NT2/D1 (cell line): ENCODE data around the gene HCN4.

Source experiments
- DNase-seq: peaks from one replicate; pipeline ENCODE4 v3.0.0-alpha.2; 2011; ENCODE audit warnings: low read depth, low spot score
- H3K27me3 ChIP-seq: 2 replicates; pipeline ENCODE4 v1.6.0; 2011; ENCODE audit warnings: mild to moderate bottlenecking; ENCODE audit not compliant: insufficient read length, insufficient read depth
- H3K36me3 ChIP-seq: 2 replicates; pipeline ENCODE4 v1.6.1; 2011; ENCODE audit warnings: mild to moderate bottlenecking, low read length, mixed read lengths; ENCODE audit not compliant: insufficient read depth, insufficient read length
- H3K4me1 ChIP-seq: 2 replicates; pipeline ENCODE4 v1.5.1; 2011; ENCODE audit not compliant: insufficient read depth, insufficient read length
- H3K4me3 ChIP-seq: 2 replicates; pipeline ENCODE4 v1.5.1; 2011; ENCODE audit warnings: low read depth; ENCODE audit not compliant: insufficient read length
- H3K9ac ChIP-seq: 2 replicates; pipeline ENCODE4 v1.6.0; 2011; ENCODE audit warnings: low read depth; ENCODE audit not compliant: insufficient read length
- H3K9me3 ChIP-seq: 2 replicates; pipeline ENCODE4 v1.5.1; 2011; ENCODE audit warnings: mild to moderate bottlenecking, low read length; ENCODE audit not compliant: insufficient read depth
- SUZ12 ChIP-seq: IDR thresholded peaks from 2 replicates; pipeline ENCODE4 v1.6.1; 2011; ENCODE audit not compliant: insufficient read length, insufficient read depth; ENCODE audit errors: extremely low read depth
- YY1 ChIP-seq: IDR thresholded peaks from 2 replicates; pipeline ENCODE4 v1.6.1; 2011; ENCODE audit not compliant: insufficient read length, insufficient read depth
- ZNF274 ChIP-seq: IDR thresholded peaks from 2 replicates; pipeline ENCODE4 v1.6.1; 2011; ENCODE audit warnings: mild to moderate bottlenecking, low read depth, low read length

HCN4 gene

GRCh38 chr15:73287019-73287418, 81.7 kb downstream of the HCN4 start:
- DNase-seq, result no peak
- Histone ChIP-seq H3K4me1 (no peaks in the 10 kb centered on the region), H3K9ac (no peak overlapping the region), H3K9me3 (no peaks in the 10 kb centered on the region), H3K36me3 (peaks cover 38% of the 10 kb centered on the region), H3K27me3 (no peaks in the 10 kb centered on the region), H3K4me3 (no peak overlapping the region)
- no peak for TF ChIP-seq ZNF274
- TF ChIP-seq SUZ12, result no peak
- TF ChIP-seq YY1, result no peak

- DNase-seq, result no peak
- Histone ChIP-seq H3K27me3 (no peaks in the 10 kb centered on the region), H3K9ac (no peak overlapping the region), H3K36me3 (peaks cover 38% of the 10 kb centered on the region), H3K4me1 (no peaks in the 10 kb centered on the region), H3K4me3 (no peak overlapping the region), H3K9me3 (no peaks in the 10 kb centered on the region)
- TF ChIP-seq YY1, result no peak
- no peak for TF ChIP-seq ZNF274
Measured at GRCh38 chr15:73286311-73286710, 82.4 kb downstream of the HCN4 start.

GRCh38 chr15:73284090-73284716, 84.6 kb downstream of the HCN4 start:
- DNase-seq, result no peak
- H3K9me3 ChIP-seq, result no peaks in the 10 kb centered on the region
- no peaks in the 10 kb centered on the region for H3K27me3 ChIP-seq
- no peaks in the 10 kb centered on the region for H3K4me1 ChIP-seq
- TF ChIP-seq YY1 (no peak), SUZ12 (no peak), ZNF274 (no peak)
- H3K9ac ChIP-seq, result no peak overlapping the region
- no peak overlapping the region for H3K4me3 ChIP-seq
- peaks cover 31% of the 10 kb centered on the region for H3K36me3 ChIP-seq

GRCh38 chr15:73283366-73283962, 85.3 kb downstream of the HCN4 start:
- H3K27me3 ChIP-seq, result no peaks in the 10 kb centered on the region
- no peak for TF ChIP-seq YY1
- TF ChIP-seq ZNF274, result no peak
- no peak for TF ChIP-seq SUZ12
- no peaks in the 10 kb centered on the region for H3K9me3 ChIP-seq
- H3K4me1 ChIP-seq, result no peaks in the 10 kb centered on the region
- no peak for DNase-seq
- H3K4me3 ChIP-seq, result no peak overlapping the region
- H3K9ac ChIP-seq, result no peak overlapping the region
- peaks cover 24% of the 10 kb centered on the region for H3K36me3 ChIP-seq

- TF ChIP-seq ZNF274 (no peak), YY1 (no peak), SUZ12 (no peak)
- H3K9me3 ChIP-seq, result no peaks in the 10 kb centered on the region
- H3K36me3 ChIP-seq, result peaks cover 21% of the 10 kb centered on the region
- no peak overlapping the region for H3K9ac ChIP-seq
- DNase-seq, result no peak
- no peak overlapping the region for H3K4me3 ChIP-seq
- H3K4me1 ChIP-seq, result no peaks in the 10 kb centered on the region
- no peaks in the 10 kb centered on the region for H3K27me3 ChIP-seq
Measured at GRCh38 chr15:73282567-73283365, 86.0 kb downstream of the HCN4 start.

- TF ChIP-seq SUZ12 (no peak), ZNF274 (no peak), YY1 (no peak)
- no peak overlapping the region for H3K9ac ChIP-seq
- no peaks in the 10 kb centered on the region for H3K4me1 ChIP-seq
- peaks cover 13% of the 10 kb centered on the region for H3K36me3 ChIP-seq
- no peaks in the 10 kb centered on the region for H3K9me3 ChIP-seq
- no peaks in the 10 kb centered on the region for H3K27me3 ChIP-seq
- no peak for DNase-seq
- H3K4me3 ChIP-seq, result no peak overlapping the region
Measured at GRCh38 chr15:73275862-73276261, 92.9 kb downstream of the HCN4 start.

- Histone ChIP-seq H3K27me3 (no peaks in the 10 kb centered on the region), H3K4me3 (no peak overlapping the region), H3K36me3 (peaks cover 26% of the 10 kb centered on the region), H3K9ac (no peak overlapping the region), H3K9me3 (no peaks in the 10 kb centered on the region), H3K4me1 (no peaks in the 10 kb centered on the region)
- DNase-seq, result peak; percentile 50
- no peak for TF ChIP-seq ZNF274
- TF ChIP-seq SUZ12, result no peak
- no peak for TF ChIP-seq YY1
Measured at GRCh38 chr15:73273181-73274002, 95.4 kb downstream of the HCN4 start.
